Activated CD4-positive, alpha-beta T cell treated with anti-CD3 and anti-CD28 coated beads for 36 hours (primary cell): ENCODE results near the gene GPC1. TPM values are rescaled to one million over a fixed set of nuclear protein-coding genes. Genes with fewer than 3 reads are reported as not detected.
"Not testable (repeated sequence)": the region's sequence is repeated elsewhere in the genome, so short reads cannot be mapped to it uniquely, and the experiment has no call there.

Experiments used
- ATAC-seq: fragments of 200-7000 bp; cut with Tn5 transposase; one replicate; pipeline ENCODE4 v1.10.0; 2021; ENCODE audit warnings: mild to moderate bottlenecking, moderate library complexity
- CTCF ChIA-PET: fragments of 350-600 bp; sonication (Branson Sonifier 250); formaldehyde crosslinking; loops from one replicate; lab custom pipeline; 2021; ENCODE audit warnings: antibody characterized with exemption; lab: Charles Lee
- POLR2A ChIA-PET: fragments of 350-600 bp; sonication (Branson Sonifier 250); formaldehyde crosslinking; loops from one replicate; lab custom pipeline; 2021; ENCODE audit warnings: antibody characterized with exemption, inconsistent platforms; lab: Charles Lee
- DNase-seq: peaks from one replicate; pipeline ENCODE4 v3.0.0-alpha.2; 2020
- H3K27ac Mint-ChIP-seq: one replicate; pipeline ENCODE4 v1.8.0; 2021; ENCODE audit warnings: mixed read lengths
- H3K27me3 Mint-ChIP-seq: one replicate; pipeline ENCODE4 v1.8.0; 2021; ENCODE audit warnings: mixed read lengths
- H3K36me3 Mint-ChIP-seq: one replicate; pipeline ENCODE4 v1.8.0; 2021; ENCODE audit warnings: low read depth, mixed read lengths
- H3K4me1 Mint-ChIP-seq: one replicate; pipeline ENCODE4 v1.8.0; 2021; ENCODE audit warnings: mixed read lengths
- H3K4me3 Mint-ChIP-seq: one replicate; pipeline ENCODE4 v1.8.0; 2021; ENCODE audit warnings: mild to moderate bottlenecking, moderate library complexity, mixed read lengths
- H3K9me3 Mint-ChIP-seq: one replicate; pipeline ENCODE4 v1.8.0; 2021; ENCODE audit warnings: low read depth, mixed read lengths
- intact Hi-C, 2 experiments: fragments of 100-400 bp; cut with DNase I in 1 of 2; cut with micrococcal nuclease in 1 of 2; formaldehyde crosslinking; loops; one replicate each; pipeline versions ENCODE4 v1.14.2 to v1.15.1; 2022 to 2024; cut with DNase I, micrococcal nuclease
- total RNA-seq, 2 experiments: library from RNA; stranded (reverse); gene quantifications; one replicate each; pipeline ENCODE4 v1.2.3, GENCODE V29; 2021

The GPC1 gene
- total RNA-seq, 2 experiments from 2014 or later: 1.7 to 2.0 TPM

- H3K4me3 Mint-ChIP-seq, intact Hi-C loops, H3K27ac Mint-ChIP-seq, ATAC-seq, DNase-seq, H3K27me3 Mint-ChIP-seq, H3K4me1 Mint-ChIP-seq, POLR2A ChIA-PET: not testable (repeated sequence)
- CTCF ChIA-PET: interaction anchor here (1.0 kb wide), 1 partner anchor 19 kb away, joined by 3 read pairs; no protein-coding TSS in a partner anchor
- H3K36me3 Mint-ChIP-seq: peaks cover 27% of the 10 kb centered on the region
- H3K9me3 Mint-ChIP-seq: peaks cover 24% of the 10 kb centered on the region
These were observed 59.5 kb downstream of the GPC1 start for GRCh38 chr2:240494942-240495341.

DNA sequence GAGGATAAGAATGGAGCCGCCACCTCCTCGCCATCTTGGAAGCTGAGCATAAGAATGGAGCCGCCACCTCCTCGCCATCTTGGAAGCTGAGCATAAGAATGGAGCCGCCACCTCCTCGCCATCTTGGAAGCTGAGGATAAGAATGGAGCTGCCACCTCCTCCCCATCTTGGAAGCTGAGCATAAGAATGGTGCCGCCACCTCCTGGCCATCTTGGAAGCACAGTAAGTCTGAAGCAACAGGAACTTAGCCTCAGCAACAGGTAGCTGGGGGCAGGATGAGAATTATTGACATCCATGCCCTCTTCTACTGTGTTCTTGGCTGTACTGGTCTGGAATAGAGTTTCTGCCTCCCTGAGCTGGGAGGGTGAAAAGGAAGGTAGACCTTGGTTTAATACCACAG is 61.6 kb downstream of the GPC1 start:
- H3K9me3 Mint-ChIP-seq, CTCF ChIA-PET, H3K27me3 Mint-ChIP-seq, H3K4me3 Mint-ChIP-seq, DNase-seq, intact Hi-C loops, H3K27ac Mint-ChIP-seq, POLR2A ChIA-PET, ATAC-seq, H3K4me1 Mint-ChIP-seq: not testable (repeated sequence)
- peaks cover 26% of the 10 kb centered on the region for H3K36me3 Mint-ChIP-seq

DNA sequence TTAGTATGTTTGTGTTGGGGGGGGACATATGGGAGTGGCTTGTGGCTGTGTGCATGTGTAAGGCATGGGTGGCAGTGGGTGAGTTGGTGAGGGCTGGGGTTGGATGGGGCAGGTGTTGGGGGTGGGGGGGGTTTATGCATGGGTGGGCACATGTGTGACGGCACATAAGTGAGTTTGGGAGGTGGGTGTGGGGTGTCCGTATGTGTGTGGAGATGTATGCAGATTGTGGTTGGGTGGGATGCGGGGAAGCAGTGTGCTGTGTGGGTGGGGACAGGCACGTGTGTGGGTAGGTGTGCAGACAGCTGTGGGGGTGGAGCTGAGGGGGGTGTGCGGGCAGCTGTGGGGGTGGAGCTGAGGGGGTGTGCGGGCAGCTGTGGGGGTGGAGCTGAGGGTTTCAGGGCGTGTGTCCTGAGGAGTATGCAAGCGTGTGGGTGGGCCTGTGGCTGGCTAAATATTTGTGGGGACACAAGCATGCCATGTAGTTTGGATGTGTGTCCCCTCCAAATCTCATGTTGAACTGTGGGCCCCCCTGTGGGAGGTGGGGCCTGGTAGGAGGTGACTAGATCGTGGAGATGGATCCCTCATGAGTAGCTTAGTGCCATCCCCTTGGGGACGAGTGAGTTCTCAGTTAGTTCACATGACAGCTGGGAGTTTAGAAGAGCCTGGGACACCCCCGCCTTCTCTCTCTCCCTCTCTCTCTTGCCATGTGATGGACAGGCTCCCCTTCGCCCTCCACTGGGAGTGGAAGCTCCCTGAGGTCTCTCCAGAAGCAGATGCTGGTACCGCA is 62.9 kb downstream of the GPC1 start:
- ATAC-seq: no peak
- no peaks in the 10 kb centered on the region for H3K27me3 Mint-ChIP-seq
- H3K4me1 Mint-ChIP-seq: no peaks in the 10 kb centered on the region
- no peak overlapping the region for H3K27ac Mint-ChIP-seq
- no peak for DNase-seq
- intact Hi-C loops: no loop called here
- POLR2A ChIA-PET: no interaction called here
- CTCF ChIA-PET: interaction anchor here (1.0 kb wide), 1 partner anchor 16 kb away, joined by 4 read pairs; no protein-coding TSS in a partner anchor
- H3K9me3 Mint-ChIP-seq: peaks cover 3% of the 10 kb centered on the region
- peaks cover 24% of the 10 kb centered on the region for H3K36me3 Mint-ChIP-seq
- no peak overlapping the region for H3K4me3 Mint-ChIP-seq

DNA sequence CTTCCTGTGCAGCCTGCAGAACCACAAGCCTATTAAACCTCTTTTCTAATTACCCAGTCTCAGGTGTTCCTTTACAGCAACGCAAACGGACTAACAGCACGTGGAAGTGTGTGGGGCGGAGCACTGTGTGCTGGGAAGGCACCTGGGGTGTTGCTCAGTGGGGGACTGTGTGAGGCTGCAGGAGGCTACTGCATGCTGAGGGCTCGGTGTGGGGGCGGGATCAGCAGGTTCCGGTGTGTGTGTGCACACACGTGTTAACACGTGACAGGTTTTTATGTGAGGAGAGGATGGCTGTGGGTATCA is 63.4 kb downstream of the GPC1 start:
- POLR2A ChIA-PET: no interaction called here

GRCh38 chr2:240499309-240500301 is 64.1 kb downstream of the GPC1 start:
- no peaks in the 10 kb centered on the region for H3K4me1 Mint-ChIP-seq
- ChIA-PET CTCF (no interaction called here), POLR2A (no interaction called here)
- no peak for DNase-seq
- H3K27me3 Mint-ChIP-seq: no peaks in the 10 kb centered on the region
- intact Hi-C loops: no loop called here
- H3K36me3 Mint-ChIP-seq: peaks cover 21% of the 10 kb centered on the region
- no peak for ATAC-seq
- H3K4me3 Mint-ChIP-seq: no peak overlapping the region
- no peaks in the 10 kb centered on the region for H3K9me3 Mint-ChIP-seq
- H3K27ac Mint-ChIP-seq: no peak overlapping the region

More for the DNA sequence above, 63.4 kb downstream of the GPC1 start:
- peaks cover 21% of the 10 kb centered on the region for H3K36me3 Mint-ChIP-seq
- no peaks in the 10 kb centered on the region for H3K27me3 Mint-ChIP-seq
- intact Hi-C loops: no loop called here
- H3K9me3 Mint-ChIP-seq: no peaks in the 10 kb centered on the region
- DNase-seq (no peak), ATAC-seq (no peak)
- CTCF ChIA-PET: no interaction called here
- H3K4me1 Mint-ChIP-seq: no peaks in the 10 kb centered on the region
- no peak overlapping the region for H3K4me3 Mint-ChIP-seq
- H3K27ac Mint-ChIP-seq: no peak overlapping the region

DNA sequence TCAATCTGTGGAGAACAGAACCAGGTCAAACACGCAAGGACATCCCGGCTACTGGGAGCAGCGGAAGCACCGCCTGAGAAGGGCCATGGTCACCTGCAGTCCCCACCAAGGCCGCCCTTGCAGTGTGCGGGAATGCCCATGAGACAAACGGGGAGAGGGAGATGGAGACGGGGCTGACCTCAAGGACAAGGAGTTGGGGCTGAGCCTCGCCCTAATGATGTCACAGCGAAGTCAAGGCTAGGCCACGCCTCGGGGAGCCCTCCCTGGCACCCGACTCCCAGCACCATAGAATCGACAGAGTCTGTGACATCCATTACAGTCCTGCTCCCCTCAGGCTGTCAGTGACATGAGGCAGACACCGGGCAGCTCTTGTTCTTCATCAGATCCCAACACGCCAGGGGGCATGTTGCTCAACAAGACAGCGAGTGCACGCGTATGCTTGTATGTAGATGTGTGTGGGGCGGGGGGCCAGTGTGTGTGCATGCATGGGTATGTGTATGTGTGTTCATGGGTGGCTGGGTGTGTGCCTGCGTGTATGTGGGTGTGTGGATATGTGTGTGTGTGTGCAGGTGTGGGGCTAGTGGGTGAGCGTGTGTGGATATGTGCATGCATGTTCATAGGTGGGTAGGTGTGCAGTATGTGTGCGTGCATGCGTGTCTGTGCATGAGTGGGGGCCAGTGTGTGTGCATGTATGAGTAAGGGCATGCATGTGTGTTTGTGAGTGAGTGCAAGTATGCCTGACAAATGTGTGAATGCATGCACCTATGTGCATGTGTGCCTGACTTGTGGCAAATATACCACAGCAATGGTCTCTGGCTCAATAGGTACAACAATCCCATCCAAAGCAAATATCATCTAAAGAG is 65.3 kb downstream of the GPC1 start:
- intact Hi-C loops: no loop called here
- Mint-ChIP-seq H3K36me3 (peaks cover 19% of the 10 kb centered on the region), H3K27me3 (no peaks in the 10 kb centered on the region), H3K4me1 (no peaks in the 10 kb centered on the region), H3K9me3 (no peaks in the 10 kb centered on the region), H3K27ac (no peak overlapping the region), H3K4me3 (no peak overlapping the region)
- DNase-seq (no peak), ATAC-seq (no peak)
- CTCF ChIA-PET: no interaction called here
- POLR2A ChIA-PET: no interaction called here

DNA sequence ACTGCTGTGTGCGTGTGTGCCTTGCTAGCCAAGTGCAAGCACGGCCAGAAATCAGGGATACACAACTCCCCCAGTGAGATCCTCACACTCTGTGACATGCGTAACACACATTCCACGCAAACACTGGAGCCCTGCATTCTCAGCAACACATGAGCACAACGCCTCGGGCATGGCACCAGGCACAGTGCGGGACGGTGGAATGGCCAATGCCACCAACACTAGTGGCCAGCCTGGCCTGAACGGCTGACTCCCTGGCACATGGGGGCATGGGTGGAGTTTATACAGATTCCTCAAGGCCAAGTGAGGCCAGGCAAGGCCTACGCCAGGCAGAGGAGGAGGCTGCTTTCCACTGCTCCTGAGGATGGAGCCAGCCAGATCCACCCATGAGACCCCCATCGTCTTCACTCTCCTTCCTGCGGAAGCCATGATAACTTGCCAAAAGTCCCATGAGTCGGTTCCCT is 66.1 kb downstream of the GPC1 start:
- H3K27ac Mint-ChIP-seq: no peak overlapping the region
- no peak overlapping the region for H3K4me3 Mint-ChIP-seq
- POLR2A ChIA-PET: no interaction called here

GRCh38 chr2:240502059-240502429 is 66.6 kb downstream of the GPC1 start:
- Mint-ChIP-seq H3K4me3 (no peak overlapping the region), H3K27ac (no peak overlapping the region), H3K4me1 (no peaks in the 10 kb centered on the region), H3K27me3 (no peaks in the 10 kb centered on the region), H3K36me3 (peaks cover 18% of the 10 kb centered on the region), H3K9me3 (no peaks in the 10 kb centered on the region)
- intact Hi-C loops: no loop called here
- ATAC-seq (no peak), DNase-seq (no peak)
- POLR2A ChIA-PET: no interaction called here
- CTCF ChIA-PET: no interaction called here

More for the DNA sequence above, 66.1 kb downstream of the GPC1 start:
- peaks cover 19% of the 10 kb centered on the region for H3K36me3 Mint-ChIP-seq
- H3K9me3 Mint-ChIP-seq: no peaks in the 10 kb centered on the region
- H3K27me3 Mint-ChIP-seq: no peaks in the 10 kb centered on the region
- ATAC-seq (no peak), DNase-seq (no peak)
- intact Hi-C loops: no loop called here
- no peaks in the 10 kb centered on the region for H3K4me1 Mint-ChIP-seq
- CTCF ChIA-PET: no interaction called here

DNA sequence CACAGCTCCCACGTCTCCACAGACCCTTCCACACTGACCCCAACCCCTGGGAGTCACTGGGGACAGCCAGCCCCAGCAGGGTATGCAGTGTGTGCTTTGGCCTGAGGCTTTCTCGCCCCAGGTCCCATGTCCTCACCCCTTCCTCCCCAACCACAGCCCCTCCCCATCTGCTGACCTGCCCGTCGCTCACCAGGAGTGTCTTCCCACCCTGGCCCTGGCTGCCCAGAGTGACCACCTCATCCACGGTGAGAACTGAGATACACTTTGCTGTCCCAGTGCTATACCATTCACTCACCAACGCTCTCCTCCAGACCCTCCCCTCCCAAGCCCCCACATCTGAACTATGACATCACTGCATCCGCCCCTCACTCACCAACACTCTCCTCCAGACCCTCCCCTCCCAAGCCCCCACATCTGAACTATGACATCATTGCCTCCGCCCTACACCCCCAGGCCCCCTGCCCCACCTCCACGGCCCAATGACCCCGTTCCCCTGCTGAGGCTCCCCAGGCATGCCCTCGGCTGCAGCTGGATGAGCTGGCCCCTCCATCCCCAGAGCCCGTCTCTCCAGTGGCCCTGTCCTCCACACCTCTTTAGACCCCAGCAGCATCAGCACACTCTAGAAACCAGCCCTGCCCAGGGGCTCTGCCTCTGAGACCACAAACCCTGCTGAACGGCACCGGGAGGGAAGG is 67.1 kb downstream of the GPC1 start:
- no peaks in the 10 kb centered on the region for H3K27me3 Mint-ChIP-seq
- peaks cover 14% of the 10 kb centered on the region for H3K36me3 Mint-ChIP-seq
- H3K9me3 Mint-ChIP-seq: no peaks in the 10 kb centered on the region
- DNase-seq (no peak), ATAC-seq (no peak)
- no peaks in the 10 kb centered on the region for H3K4me1 Mint-ChIP-seq
- intact Hi-C loops: no loop called here
- CTCF ChIA-PET: interaction anchor here (0.7 kb wide), 1 partner anchor 12 kb away, joined by 3 read pairs; no protein-coding TSS in a partner anchor
- POLR2A ChIA-PET: no interaction called here
- no peak overlapping the region for H3K4me3 Mint-ChIP-seq
- no peak overlapping the region for H3K27ac Mint-ChIP-seq

DNA sequence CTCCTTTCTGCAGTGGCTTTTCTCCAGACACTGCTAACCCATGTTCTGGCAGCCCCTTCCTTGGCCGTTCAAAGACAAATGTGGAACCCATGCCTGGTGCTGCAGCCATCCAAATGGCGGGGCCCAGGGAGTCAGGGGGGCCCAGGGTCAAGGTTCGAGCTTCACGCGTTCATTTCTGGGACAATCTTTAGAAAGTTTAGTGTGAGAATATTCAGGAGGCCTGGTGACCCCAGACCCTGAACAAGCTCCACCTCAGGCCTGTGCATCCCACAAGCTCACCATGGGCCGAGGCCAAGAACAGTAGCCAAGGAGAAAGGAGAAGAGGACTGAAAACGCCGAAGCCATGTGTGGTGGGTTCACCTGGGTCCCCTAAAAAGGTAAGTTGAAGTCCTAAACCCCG is 67.9 kb downstream of the GPC1 start:
- no peak overlapping the region for H3K4me3 Mint-ChIP-seq
- DNase-seq (no peak), ATAC-seq (no peak)
- ChIA-PET CTCF (interaction anchor here (0.7 kb wide), 1 partner anchor 11 kb away, joined by 3 read pairs; no protein-coding TSS in a partner anchor), POLR2A (no interaction called here)
- H3K4me1 Mint-ChIP-seq: no peaks in the 10 kb centered on the region
- peaks cover 12% of the 10 kb centered on the region for H3K36me3 Mint-ChIP-seq
- H3K27ac Mint-ChIP-seq: no peak overlapping the region
- intact Hi-C loops: no loop called here
- H3K27me3 Mint-ChIP-seq: no peaks in the 10 kb centered on the region
- H3K9me3 Mint-ChIP-seq: no peaks in the 10 kb centered on the region
